ENCODE results near the gene PPIL3.
A peak's percentile ranks its signal among the peaks of the same experiment; 100 is the strongest.
"Not testable (repeated sequence)": the region's sequence is repeated elsewhere in the genome, so short reads cannot be mapped to it uniquely, and the experiment has no call there.

Gene PPIL3

GRCh38 chr2:200899482-200899881, 10.6 kb upstream of the PPIL3 start:
- DNase-seq (ENCODE audit: insufficient read length, low spot score) (no peak), FAIRE-seq (no peak)
- TF ChIP-seq POLR2AphosphoS5 (IDR thresholded peaks at IDR 0.05; ENCODE audit: low read depth, low read length) (no peak), POU2F2 (IDR thresholded peaks at IDR 0.05; ENCODE audit: low read depth, low read length) (no peak), TAF1 (IDR thresholded peaks at IDR 0.05; ENCODE audit: low read depth, low read length) (no peak), SPI1 (IDR thresholded peaks at IDR 0.05; ENCODE audit: low read depth, low read length) (no peak), PAX5 (IDR thresholded peaks at IDR 0.05; ENCODE audit: insufficient read depth, low read length, severe bottlenecking) (no peak), POLR2A (IDR thresholded peaks at IDR 0.05; ENCODE audit: low read depth, low read length) (no peak)

- FAIRE-seq, result peak; percentile 13
- not testable (repeated sequence) for DNase-seq (ENCODE audit: insufficient read length, low spot score)
Observed at GRCh38 chr2:200881715-200882249, 7.1 kb downstream of the PPIL3 start.

- no peak for DNase-seq (ENCODE audit: insufficient read length, low spot score)
- no peak for FAIRE-seq
- no peak for TF ChIP-seq POLR2AphosphoS5 (IDR thresholded peaks at IDR 0.05; ENCODE audit: low read depth, low read length)
- TF ChIP-seq TAF1 (IDR thresholded peaks at IDR 0.05; ENCODE audit: low read depth, low read length), result no peak
- no peak for TF ChIP-seq POLR2A (IDR thresholded peaks at IDR 0.05; ENCODE audit: low read depth, low read length)
- TF ChIP-seq SPI1 (IDR thresholded peaks at IDR 0.05; ENCODE audit: low read depth, low read length), result no peak
- no peak for TF ChIP-seq PAX5 (IDR thresholded peaks at IDR 0.05; ENCODE audit: insufficient read depth, low read length, severe bottlenecking)
- TF ChIP-seq POU2F2 (IDR thresholded peaks at IDR 0.05; ENCODE audit: low read depth, low read length), result no peak
Observed at GRCh38 chr2:200878289-200878880, 10.5 kb downstream of the PPIL3 start.

DNA sequence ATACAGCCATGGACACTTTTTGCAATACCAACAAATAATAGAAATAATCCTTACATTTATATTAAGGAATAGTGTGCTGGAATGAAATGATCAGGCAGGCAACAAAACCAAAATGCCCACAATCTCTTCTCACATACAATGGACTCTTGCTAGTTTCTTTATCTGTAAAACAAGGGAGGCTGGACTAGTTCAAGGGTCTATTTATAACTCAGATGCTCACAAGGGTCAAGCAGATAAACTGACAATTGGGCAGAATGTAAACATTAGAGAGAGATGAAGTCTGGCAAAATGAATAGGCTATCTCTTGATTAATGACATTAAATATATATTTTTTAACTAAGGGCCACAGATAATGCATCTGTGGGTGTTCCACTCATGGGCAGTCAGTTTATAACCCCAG, 11.4 kb downstream of the PPIL3 start:
- no peak for TF ChIP-seq POU2F2 (IDR thresholded peaks at IDR 0.05; ENCODE audit: low read depth, low read length)
- no peak for TF ChIP-seq POLR2AphosphoS5 (IDR thresholded peaks at IDR 0.05; ENCODE audit: low read depth, low read length)
- no peak for TF ChIP-seq TAF1 (IDR thresholded peaks at IDR 0.05; ENCODE audit: low read depth, low read length)
- no peak for TF ChIP-seq SPI1 (IDR thresholded peaks at IDR 0.05; ENCODE audit: low read depth, low read length)
- TF ChIP-seq POLR2A (IDR thresholded peaks at IDR 0.05; ENCODE audit: low read depth, low read length), result no peak
- TF ChIP-seq PAX5 (IDR thresholded peaks at IDR 0.05; ENCODE audit: insufficient read depth, low read length, severe bottlenecking), result no peak
- FAIRE-seq (no peak), DNase-seq (ENCODE audit: insufficient read length, low spot score) (no peak)

GRCh38 chr2:200873560-200873959, 15.3 kb downstream of the PPIL3 start:
- no peak for FAIRE-seq
- DNase-seq (ENCODE audit: insufficient read length, low spot score), result no peak
- TF ChIP-seq PAX5 (IDR thresholded peaks at IDR 0.05; ENCODE audit: insufficient read depth, low read length, severe bottlenecking) (no peak), TAF1 (IDR thresholded peaks at IDR 0.05; ENCODE audit: low read depth, low read length) (no peak), POU2F2 (IDR thresholded peaks at IDR 0.05; ENCODE audit: low read depth, low read length) (no peak), POLR2AphosphoS5 (IDR thresholded peaks at IDR 0.05; ENCODE audit: low read depth, low read length) (no peak)

DNA sequence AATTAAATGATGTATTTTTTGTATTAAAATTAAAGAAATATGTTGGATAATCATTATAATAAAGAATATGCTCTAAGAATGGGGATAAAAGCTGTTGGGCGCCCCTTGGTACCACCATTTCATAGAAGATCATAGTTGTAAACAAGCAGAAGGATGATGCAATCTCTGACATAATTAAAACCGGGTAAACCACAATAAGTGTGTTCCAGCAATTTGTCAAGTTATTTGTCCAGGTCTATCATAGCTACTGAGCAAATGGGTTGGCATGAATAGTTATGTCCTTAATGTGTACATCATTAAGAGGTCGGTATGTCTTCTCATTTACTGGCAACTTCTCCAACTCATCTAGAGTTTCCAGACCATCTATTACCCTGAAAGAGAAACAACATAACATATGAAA, 17.7 kb downstream of the PPIL3 start:
- DNase-seq (ENCODE audit: insufficient read length, low spot score) (no peak), FAIRE-seq (no peak)
- TF ChIP-seq POLR2AphosphoS5 (IDR thresholded peaks at IDR 0.05; ENCODE audit: low read depth, low read length), result no peak
- no peak for TF ChIP-seq POLR2A (IDR thresholded peaks at IDR 0.05; ENCODE audit: low read depth, low read length)
- no peak for TF ChIP-seq PAX5 (IDR thresholded peaks at IDR 0.05; ENCODE audit: insufficient read depth, low read length, severe bottlenecking)
- TF ChIP-seq TAF1 (IDR thresholded peaks at IDR 0.05; ENCODE audit: low read depth, low read length), result no peak
- no peak for TF ChIP-seq POU2F2 (IDR thresholded peaks at IDR 0.05; ENCODE audit: low read depth, low read length)
- TF ChIP-seq SPI1 (IDR thresholded peaks at IDR 0.05; ENCODE audit: low read depth, low read length), result no peak

DNA sequence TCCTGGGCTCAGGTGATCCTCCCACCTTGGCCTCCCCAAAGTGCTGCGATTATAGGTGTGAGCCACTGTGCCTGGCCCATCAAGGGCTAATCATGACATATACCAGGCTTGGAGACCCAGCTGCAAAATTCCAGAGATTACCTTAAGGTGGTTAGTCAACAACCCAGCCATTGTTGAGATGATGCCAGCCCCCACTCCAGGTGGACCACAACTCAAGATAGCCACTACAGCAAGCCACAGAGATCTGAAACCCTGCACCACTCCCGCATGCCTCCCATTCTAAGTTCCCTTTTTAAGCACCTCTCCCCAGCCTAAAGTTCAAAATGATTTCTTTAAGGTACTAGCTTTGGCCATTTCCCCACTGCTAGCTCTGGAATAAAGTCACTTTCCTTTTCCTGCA, 19.9 kb downstream of the PPIL3 start:
- FAIRE-seq, result no peak
- DNase-seq (ENCODE audit: insufficient read length, low spot score), result no peak

GRCh38 chr2:200864176-200865034, 24.5 kb downstream of the PPIL3 start, which contains the start of gene CLK1:
CLK1 (minus strand) TSS chr2:200864658; CDS start chr2:200861862, 2,796 bp downstream.
- TF ChIP-seq TAF1 (IDR thresholded peaks at IDR 0.05; ENCODE audit: low read depth, low read length), result peak; percentile 95
- TF ChIP-seq SPI1 (IDR thresholded peaks at IDR 0.05; ENCODE audit: low read depth, low read length), result peak; percentile 31; the same call in 1 of the 2 replicates
- peak; percentile 85 for TF ChIP-seq POU2F2 (IDR thresholded peaks at IDR 0.05; ENCODE audit: low read depth, low read length)
- TF ChIP-seq PAX5 (IDR thresholded peaks at IDR 0.05; ENCODE audit: insufficient read depth, low read length, severe bottlenecking), result no peak
- TF ChIP-seq POLR2A (IDR thresholded peaks at IDR 0.05; ENCODE audit: low read depth, low read length), result peak; percentile 99
- TF ChIP-seq POLR2AphosphoS5 (IDR thresholded peaks at IDR 0.05; ENCODE audit: low read depth, low read length), result peak; percentile 99
- DNase-seq (ENCODE audit: insufficient read length, low spot score) (peak; percentile 76), FAIRE-seq (peak; percentile 100)

More for the DNA sequence above, 19.9 kb downstream of the PPIL3 start:
- TF ChIP-seq PAX5 (IDR thresholded peaks at IDR 0.05; ENCODE audit: insufficient read depth, low read length, severe bottlenecking) (no peak), POU2F2 (IDR thresholded peaks at IDR 0.05; ENCODE audit: low read depth, low read length) (no peak), TAF1 (IDR thresholded peaks at IDR 0.05; ENCODE audit: low read depth, low read length) (no peak), SPI1 (IDR thresholded peaks at IDR 0.05; ENCODE audit: low read depth, low read length) (no peak), POLR2AphosphoS5 (IDR thresholded peaks at IDR 0.05; ENCODE audit: low read depth, low read length) (no peak), POLR2A (IDR thresholded peaks at IDR 0.05; ENCODE audit: low read depth, low read length) (no peak)

DNA sequence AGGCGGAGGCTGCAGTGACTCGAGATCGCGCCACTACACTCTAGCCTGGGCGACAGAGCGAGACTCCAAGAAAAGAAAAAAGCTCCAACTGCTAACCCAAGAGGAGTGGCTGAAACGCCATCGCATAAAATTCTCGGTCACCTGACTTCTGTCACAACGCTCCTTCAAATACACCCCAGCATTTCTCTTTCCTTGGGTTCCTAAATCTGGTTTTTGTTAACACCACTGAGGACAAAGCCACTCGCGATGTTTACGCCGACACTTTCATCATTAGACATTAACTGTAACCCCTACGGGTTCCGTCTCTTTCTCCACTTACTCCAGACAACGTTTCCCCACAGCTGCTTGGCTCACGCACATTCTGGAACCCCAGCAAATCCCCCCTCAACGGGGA, 25.1 kb downstream of the PPIL3 start:
- TF ChIP-seq PAX5 (IDR thresholded peaks at IDR 0.05; ENCODE audit: insufficient read depth, low read length, severe bottlenecking), result no peak
- TF ChIP-seq SPI1 (IDR thresholded peaks at IDR 0.05; ENCODE audit: low read depth, low read length), result no peak
- no peak for TF ChIP-seq TAF1 (IDR thresholded peaks at IDR 0.05; ENCODE audit: low read depth, low read length)
- TF ChIP-seq POLR2AphosphoS5 (IDR thresholded peaks at IDR 0.05; ENCODE audit: low read depth, low read length), result no peak
- FAIRE-seq (no peak), DNase-seq (ENCODE audit: insufficient read length, low spot score) (no peak)

All from GM12891 (cell line).